ENCODE measurements around the gene TARDBP.
"Not testable (repeated sequence)": the region's sequence is repeated elsewhere in the genome, so short reads cannot be mapped to it uniquely, and the experiment has no call there.

Gene TARDBP

DNA sequence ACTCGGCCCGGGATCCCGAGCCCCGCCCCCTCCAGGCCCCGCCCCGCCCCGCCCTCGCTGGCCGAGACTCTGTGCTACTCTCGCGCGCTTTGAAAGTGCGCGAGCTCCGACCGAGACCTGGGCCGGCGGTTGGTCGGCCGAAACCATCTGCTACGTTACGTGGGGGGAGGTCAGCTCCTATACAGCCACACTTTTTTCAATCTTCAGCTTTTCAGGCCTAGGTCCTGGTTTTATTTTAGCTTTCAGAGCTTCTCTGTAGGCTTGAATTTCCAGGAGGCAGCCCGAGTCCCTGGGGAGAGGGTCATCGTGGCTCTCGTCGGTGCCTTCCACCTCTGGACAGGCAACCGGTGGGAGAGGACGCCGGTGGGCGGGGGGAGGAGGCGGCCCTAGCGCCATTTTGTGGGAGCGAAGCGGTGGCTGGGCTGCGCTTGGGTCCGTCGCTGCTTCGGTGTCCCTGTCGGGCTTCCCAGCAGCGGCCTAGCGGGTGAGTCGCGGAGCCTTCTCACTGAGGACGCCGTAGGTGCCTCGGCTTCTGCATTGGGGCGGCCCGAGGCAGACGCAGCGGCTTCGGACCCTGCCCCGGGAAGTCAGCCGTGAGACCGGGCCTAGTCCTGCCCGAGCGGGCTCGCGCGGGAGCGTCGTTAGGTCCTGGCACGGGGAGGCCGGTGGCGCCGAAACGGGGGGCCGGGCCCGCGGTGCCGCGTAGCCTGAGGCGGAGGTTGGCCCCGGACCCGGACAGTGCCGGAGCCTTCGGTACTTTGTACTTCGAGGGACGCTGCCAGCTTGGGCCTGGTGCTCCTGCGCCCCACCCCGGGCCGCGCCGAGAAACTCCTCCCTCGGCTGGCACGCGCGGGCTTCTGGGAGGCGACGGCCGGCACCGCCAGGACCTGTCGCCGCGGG lies at the start of gene TARDBP:
TARDBP (plus strand) TSS at position 395 of the 900 bp plus-strand sequence. CDS start 1,074 bp downstream, outside the sequence.
- DNase-seq = peak; percentile 82 to 99 (median 94)

DNA sequence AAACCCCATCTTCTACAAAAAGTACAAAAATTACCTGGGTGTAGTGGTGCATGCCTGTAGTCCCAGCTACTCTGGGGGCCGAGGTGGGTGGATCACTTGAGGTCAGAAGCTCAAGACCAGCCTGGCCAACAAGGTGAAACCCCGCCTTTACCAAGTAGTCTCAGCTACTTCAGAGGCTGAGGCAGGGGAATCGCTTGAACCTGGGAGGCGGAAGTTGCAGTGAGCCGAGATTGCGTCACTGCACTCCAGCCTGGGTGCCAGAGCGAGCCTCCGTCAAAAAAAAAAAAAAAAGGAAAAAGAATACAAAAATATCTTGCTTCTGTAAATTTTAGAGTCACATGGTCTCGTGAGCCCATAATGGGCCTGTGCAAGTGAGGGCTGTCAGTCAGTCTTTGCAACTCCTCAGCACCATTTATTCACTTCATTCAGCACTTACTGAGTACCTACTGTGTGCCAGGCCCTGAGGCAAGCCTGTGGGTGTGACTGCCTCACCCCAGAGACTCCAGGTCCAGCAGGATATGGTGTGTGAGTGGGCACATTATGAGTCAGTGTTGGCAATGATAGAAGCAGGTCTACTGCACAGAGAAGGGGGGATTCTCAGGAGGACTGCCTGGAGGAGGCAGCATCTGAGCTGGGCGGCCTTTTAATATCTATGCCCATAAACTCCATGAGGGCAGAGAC lies 46.8 kb upstream of the TARDBP start:
- DNase-seq = peak in 5 of 6 experiments; percentile 13 to 51 (median 33)

DNA sequence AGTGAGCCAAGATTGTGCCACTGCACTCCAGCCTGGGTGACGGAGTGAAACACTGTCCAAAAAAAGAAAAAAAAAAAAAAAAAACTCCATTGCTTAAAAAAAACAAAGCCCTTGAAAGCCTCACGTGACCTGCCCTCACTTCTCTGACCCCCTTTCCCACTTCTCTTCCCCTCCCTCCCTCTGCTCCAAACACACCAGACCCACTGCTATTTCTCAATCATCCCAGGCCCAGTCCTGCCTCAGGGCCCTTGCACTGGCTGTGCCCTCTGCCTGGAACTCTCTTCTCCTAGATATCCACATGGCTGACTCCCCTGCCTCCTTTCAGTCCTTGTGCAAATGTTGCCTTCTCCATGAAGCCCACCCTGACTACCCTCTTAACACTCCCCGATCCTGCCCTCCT lies 45.4 kb upstream of the TARDBP start:
- DNase-seq = no peak

DNA sequence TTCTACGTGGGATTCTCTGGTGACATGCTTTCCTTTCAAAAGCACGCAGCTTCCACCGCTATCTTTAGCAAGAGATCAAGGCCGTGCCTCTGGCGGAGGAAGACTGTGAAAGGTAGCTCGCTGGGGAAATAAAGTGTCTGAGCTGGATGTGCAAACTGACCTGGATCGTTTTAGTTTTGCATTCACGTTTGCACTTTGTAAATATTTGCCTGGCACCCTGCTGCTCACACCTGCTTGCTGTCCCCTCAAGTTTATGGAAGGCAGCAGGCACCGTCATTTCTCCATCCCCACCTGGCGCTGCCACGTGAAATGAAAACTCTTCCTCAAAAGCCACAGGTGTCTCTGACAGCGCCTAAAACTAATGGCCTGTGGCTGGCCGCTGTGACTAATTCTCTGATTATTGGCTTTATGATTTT lies 44.0 kb upstream of the TARDBP start:
- no peak for DNase-seq

DNA sequence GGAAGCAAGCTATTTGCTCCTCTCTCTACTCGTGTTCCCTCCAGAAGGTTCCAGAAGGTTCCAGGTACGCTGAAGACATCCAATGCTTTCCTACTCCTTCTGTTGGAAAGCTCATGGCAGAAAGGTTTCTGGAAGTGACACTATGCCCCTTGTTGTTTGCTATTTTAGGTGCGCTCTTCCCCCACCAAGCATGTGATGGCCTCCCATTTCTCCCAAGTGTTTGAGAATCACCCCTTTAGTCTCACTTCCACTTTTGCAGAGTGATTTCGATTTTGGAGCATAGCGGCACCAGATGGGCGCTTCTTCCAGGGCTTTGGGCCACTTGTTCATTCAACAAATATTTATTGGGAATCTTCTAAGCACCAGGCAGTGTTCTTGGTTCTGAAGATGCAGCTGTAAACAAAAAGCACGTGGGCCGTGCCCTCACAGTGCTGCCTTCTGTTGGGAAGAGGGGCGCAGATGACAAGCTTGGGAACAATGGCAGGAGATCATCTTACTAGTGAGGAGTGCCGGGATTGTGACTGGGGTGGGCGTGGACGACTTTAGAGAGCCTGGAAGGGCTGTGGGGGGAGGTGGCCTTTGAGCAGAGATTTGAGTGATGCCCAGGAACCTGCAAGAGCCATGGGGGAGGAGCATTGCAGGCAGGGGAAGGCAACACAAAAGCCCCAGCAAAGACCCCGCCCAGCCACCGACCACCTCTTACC lies 43.0 kb upstream of the TARDBP start:
- no peak for DNase-seq

DNA sequence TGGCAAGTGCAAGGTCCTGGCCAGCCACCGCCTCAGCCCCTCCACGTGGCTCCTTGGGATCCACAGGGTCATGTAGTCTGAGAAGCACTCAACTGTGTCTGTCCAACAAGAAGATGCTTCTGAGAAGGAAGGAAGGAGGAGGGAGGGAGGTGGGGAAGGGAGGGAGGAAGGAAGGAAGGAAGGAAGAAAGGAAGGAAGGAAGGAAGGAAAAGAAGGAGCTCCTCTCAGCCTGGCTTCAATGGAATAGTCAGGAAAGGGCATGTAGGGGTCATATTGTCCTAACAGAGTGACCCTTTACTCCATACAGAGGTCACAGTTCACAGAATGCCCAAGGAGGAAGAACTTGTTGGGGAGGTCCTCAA lies 42.5 kb upstream of the TARDBP start:
- DNase-seq = no peak

DNA sequence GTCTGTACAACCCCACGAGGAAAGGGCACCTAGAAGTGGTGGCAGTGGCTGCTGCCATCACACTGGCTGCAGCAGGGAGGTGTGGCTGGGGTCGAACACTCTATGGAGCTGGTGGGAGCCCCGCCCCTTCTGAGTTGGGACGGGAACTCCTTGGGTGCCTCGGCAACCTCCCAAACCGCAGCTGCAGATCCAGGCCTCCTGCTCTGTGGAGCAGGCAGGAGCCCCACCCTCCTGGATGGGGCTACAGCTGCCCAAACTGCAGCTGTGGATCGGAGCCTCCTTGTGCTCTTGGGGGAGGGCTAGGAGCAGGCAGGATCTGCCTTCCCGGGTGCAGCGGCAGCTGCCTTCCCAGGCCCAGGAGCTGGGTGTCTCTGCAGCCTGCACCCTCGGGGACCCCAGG lies 38.9 kb upstream of the TARDBP start:
- no peak for DNase-seq

DNA sequence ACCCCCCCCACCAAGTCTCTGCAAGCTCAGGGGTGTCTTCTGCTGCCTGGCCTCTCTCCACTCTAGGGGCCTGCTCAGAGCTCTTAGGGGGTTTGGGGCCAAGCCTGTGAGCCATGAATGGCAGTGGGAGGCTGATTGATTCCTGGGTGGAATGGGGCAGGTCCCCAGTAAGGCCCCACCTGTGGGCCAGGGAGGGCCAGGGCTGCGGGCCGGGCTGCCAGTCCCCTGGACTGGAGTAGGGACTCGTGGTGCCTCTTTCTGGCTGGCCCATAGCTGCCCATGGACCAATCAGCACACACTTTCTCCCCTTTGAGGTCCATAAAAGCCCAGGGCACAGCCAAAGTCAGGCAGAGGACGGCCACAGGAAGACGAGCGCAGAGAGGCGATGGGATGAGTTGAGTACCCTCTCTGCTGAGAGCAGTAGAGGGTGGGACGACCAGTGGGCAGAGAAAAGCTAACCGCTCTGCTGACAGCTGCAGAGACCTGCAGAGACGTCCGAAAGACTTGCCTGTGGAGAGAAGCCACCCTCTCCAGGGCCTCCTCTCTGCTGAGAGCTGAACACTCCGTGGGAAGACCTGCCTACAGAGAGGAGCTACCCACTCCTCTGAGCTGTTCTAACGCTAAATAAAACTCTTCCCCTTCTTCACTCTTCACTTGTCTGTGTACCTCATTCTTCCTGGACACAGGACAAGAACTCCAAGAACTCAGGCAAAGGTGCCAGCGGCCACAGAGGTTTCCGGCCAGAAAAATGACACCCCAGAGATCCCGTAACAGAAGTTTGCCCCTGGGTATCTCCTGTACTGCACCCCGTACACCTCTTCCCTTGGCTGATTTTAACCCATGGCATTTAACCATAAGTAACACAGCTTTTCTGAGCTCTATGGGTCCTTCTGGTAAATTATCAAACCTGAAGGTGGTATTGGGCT lies 38.2 kb upstream of the TARDBP start:
- DNase-seq = no peak

DNA sequence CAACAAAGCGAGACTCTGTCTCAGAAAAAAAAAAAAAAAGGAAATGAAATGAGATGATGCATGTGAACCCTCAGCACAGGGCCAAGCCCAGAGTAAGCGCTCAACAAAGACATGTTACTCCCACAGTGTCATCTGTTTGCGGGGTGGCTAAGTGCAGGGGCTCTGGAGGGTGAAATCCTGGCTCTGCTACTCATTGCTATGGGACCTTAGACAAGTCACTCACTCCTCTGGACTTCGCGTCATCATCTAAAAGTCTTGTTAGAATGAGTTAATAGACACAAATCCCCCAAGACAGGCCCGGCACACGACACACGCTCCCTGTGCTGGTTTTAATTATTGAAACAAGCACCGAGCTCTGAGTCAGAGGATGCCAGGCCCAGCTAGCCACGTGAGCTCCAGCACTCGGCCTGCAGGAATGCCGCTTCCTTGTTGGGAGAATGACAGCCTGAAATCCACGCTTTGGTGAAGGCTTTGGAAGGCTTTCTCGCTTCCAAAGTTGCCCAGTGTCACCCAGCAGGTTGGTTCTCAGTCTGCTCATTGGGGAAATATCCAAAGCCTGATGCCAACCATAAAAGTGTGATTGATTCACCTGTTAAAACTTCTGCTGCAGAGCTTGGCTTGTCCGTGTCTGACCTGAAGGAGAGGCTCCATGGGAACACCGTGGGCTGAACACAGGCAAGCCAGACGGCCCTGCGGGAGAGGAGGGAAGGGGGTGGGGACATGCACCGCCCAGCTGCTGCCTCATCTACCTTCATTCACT lies 36.7 kb upstream of the TARDBP start:
- DNase-seq = no peak

DNA sequence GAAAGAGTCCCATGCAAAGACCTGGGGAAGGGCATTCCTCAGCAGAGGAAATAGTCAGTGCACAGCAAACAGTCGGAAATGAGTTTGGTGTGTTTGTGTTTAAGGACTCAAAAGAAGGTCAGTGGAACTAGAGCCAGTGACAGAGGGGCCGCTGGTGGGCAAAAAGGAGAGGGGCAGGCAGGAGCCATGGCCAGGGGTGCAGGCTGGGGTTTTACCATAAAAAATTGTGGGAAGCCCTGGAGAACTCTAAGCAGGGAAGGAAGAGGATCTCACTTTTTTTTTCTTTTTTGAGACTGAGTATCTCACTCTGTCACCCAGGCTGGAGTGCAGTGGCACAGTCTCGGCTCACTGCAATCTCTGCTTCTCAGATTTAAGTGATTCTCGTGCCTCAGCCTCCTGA lies 33.7 kb upstream of the TARDBP start:
- no peak for DNase-seq

DNA sequence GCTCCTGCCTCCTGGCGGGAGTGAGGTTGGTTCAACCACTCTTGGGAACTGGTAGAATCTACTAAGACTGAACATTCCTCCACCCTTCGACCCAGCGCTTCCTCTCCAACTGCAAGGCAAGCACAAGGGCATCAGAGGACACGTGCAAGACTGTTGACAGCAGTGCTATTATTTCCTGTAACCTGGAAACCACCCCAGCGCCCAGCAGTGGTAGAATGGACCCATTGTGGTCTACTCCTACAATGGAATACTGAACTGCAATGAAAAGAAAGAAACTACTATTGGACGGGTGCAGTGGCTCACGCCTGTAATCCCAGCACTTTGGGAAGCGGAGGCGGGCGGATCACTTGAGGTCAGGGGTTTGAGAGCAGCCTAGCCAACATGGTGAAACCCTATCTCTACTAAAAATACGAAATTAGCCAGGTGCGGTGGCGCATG lies 33.0 kb upstream of the TARDBP start:
- DNase-seq = no peak

DNA sequence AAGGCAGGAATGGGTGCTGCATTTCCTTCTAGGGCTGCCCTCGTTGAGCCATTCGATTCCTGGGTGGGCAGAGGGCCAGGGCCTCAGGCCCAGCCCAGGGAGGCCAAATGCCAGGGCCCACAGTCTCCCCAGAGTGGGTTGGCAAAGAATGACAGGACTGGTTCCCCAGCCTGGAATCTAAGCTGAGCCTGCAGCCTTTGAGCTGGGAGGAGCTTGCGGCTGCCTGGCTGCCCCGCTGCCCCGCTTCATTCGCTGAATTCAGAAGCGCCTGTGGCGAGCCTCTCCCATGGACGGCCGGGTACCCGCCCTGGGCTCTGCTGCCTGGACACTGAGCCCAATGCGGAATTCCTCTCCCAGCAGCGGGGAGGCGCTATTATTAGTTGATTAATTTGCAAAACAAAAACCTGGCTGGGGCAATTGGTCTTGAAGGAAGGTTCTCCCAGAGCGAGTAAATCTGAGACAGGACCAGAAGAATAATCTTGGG lies 32.3 kb upstream of the TARDBP start:
- DNase-seq = no peak

DNA sequence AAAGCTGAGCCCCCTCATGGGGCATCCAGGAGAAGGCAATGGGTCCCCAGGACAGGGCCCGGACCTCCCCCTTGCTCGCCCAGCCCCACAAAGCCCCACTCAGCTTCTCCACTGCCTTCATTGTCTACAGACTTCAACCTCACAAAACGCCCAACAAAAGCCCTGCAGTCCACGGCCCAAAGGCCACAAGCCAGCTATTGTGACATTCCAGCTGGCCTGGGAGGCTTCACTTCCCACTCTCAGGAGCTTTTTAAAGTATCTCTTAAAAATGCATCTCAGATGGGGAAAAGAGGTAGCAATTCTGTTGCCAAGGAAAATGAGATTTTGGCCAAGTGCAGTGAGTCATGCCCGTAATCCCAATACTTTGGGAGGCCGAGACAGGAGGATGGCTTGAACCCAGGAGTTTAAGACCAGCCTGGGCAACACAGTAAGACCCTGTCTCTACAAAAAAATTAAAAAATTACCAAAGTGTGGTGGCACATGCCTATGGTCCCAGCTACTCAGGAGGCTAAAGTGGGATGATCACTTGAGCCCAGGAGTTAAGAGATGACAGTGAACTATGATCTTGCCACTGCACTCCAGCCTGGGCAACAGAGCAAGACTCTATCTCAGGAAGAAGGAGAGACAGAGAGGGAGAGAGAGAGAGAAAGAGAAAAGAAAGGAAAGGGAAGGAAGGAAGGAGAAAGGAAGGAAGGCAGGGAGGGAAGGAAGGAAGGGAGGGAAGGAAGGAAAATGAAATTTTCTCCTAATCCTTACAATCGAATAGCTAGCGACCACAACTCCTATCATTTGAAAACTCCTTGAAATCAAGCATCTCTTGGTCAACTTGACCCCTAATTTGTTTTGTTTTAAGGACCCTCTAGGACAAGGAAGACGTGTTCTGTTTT lies 31.4 kb upstream of the TARDBP start:
- DNase-seq = no peak

DNA sequence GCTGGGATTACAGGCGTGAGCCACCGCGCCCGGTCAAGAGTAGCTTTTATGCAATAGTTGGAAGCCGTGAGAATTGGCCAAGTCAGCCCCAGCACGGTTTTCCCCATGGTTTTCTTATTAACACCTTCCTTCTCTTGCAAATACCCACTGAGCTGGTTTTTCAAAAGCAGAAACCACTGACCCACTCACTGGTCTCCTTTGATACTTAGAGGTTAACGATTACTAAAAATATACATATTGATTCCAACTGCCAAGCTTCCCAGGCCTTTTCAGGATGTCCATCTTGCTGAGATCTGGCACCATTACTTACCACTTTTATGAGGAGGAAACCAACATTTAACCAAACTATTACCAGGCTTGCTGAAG lies 25.9 kb upstream of the TARDBP start:
- DNase-seq = no peak

DNA sequence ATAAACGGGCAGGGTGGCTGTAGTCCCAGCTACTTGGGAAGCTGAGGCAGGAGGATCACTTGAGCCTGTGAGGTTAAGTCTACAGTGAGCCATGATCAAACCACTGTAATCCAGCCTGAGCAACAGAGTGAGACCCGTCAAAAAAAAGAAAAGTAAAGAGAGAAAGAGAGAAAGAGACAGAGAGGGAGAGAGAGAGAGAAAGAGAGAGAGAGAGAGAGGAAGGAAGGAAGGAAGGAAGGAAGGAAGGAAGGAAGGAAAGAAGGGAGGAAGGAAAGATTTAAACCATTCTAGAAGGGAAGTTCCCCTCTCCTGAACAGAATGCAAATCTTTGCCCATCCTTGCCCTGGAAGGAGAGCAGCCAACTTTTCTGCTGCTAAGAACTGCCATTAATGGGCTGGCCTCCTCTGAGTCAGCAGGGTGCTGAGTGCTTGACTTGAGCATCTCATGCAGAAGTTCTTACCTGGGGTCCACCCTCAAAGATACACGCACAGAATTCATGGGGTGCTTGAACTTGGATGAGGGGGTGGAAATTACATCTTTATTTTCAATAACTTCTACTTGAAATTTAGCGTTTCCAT lies 24.5 kb upstream of the TARDBP start:
- no peak for DNase-seq

DNA sequence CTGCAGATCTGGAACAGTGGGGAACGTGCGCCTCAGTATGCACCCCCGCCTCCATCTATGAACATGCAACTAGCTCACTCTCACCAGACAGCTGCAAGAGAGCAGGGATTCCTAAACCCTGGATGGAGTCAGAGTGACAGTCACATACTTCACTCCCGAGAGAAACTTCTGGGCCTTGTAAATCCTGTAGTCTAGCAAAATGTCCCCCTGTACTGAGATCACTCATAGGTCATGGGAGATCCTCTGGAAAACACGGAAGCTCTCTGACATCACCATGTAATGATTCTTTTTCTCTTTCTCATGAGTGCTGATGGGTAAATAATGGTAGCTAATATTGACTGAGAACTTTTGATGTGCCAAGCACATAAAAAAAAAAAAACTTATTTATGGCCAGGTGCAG lies 23.4 kb upstream of the TARDBP start:
- DNase-seq = no peak

DNA sequence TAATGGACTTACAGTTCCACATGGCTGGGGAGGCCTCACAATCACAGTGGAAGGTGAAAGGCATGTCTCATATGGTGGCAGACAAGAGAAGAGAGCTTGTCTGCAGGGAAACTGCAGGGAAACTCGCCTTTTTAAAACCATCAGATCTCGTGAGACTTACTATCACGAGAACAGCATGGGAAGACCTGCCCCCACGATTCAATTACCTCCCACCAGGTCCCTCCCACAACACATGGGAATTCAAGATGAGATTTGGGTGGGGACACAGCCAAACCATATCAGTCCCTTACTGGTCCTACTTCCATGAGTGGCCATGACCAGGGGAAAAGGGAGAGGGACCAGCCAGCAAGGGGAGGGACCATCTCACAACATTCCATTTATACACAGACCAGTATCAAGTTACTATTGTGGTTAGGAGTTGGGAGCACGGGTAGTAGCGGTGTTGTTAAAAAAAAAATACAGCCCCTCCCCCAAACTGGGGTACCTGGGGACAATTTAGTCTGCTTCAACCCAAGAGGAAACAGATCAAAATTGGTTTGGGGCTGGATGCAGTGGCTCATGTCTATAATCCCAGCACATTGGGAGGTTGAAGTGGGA lies 22.4 kb upstream of the TARDBP start:
- not testable (repeated sequence) for DNase-seq

DNA sequence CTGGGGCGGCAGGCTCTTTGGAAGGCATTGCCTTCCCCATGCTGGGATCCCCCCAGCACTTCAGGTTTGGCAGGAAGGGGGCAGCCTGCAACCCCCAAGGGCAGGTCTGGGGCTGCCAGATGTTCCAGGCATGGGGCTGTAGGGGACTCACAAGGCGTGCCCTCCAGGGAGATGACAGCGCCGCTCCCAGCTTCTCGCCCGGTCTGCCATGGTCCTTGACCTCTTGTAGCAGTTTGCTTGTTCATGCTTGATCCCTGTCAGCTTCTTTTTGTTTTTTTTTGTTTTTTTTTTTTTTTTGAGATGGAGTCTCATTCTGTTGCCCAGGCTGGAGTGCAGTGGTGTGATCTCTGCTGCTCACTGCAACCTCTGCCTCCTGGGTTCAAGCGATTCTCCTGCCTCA lies 21.6 kb upstream of the TARDBP start:
- no peak for DNase-seq

DNA sequence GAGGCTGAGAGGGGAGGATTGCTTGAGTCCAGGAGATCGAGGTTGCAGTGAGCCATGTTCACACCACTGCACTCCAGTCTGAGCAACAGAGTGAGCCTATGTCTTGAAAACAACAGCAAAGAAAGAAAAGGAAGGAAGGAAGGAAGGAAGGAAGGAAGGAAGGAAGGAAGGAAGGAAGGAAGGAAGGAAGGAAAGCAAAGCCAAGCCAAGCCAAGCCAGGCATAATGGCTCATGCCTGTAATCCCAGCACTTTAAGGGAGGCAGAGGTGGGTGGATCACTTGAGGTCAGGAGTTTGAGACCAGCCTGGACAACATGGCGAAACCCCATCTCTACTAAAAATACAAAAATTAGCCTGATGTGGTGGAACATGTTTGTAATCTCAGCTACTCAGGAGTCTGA lies 20.4 kb upstream of the TARDBP start:
- DNase-seq = not testable (repeated sequence)

DNA sequence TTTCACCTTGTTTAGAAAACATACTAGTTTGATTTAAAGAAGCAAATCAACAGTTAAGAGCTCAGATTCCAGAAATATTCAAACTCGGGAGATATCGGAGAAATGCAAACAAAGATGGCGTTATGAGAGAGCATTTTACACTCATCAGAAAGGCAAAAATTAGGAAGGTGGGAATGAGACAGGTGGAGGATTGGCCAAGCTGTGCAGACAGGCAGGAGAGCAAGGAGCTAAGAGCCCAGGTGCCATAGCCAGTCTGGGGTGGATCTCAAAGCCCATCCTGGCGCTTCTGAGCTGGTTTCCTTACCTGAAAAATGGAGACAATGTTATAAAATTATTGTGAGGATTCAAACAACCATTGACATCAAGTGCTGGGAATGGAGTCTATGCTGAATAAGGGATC lies 19.6 kb upstream of the TARDBP start:
- no peak for DNase-seq

All from stimulated activated naive CD4-positive, alpha-beta T cell (primary cell).